GM19025 (cell line): ENCODE results near the gene KCNQ5.
"Not testable (repeated sequence)": the region's sequence is repeated elsewhere in the genome, so short reads cannot be mapped to it uniquely, and the experiment has no call there.

Experiments
- ATAC-seq: cut with Tn5 transposase; IDR thresholded peaks from one replicate; pipeline ENCODE4 v1.9.1; 2021; ENCODE audit warnings: mild to moderate bottlenecking, low read depth, moderate library complexity; ENCODE audit not compliant: unreplicated experiment

Gene KCNQ5

DNA sequence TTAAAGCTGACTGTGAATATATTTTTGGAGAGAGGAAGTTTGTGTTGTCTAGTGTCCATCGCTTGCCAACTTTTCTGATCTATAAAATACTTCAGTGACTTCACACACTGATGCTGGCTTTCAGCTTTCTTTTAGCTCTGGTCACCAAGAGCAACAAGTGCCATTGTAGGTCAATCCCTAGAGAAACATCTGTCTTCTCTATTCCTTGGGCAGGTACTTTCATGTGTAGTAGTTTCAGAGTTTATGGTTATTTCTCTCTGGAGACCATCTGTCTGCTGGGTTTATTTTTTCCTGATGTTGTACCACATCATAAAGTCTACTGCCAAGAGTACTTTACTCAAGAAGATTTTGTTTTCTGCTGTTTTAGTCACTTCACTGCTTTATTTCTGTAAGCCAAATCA lies 353.5 kb downstream of the KCNQ5 start:
- ATAC-seq: no peak

DNA sequence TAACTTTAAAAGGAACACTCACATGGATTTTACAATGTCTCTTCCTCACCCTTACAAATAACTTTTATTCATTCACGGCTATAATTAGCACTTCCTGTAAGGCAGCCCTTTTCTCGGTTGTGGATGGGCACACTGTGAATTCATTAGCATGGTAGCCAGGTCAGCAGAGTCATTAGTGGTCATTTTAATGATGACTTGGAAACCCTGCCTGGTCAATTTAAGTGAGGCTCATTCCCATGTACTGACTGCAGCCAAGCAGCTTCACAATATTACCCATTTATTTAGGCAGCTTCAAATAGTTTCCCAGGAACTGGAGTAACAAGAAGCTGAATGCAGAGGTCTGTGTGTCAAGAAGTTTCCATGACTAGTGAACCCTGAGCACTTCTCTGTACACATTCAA lies 354.6 kb downstream of the KCNQ5 start:
- ATAC-seq: no peak

DNA sequence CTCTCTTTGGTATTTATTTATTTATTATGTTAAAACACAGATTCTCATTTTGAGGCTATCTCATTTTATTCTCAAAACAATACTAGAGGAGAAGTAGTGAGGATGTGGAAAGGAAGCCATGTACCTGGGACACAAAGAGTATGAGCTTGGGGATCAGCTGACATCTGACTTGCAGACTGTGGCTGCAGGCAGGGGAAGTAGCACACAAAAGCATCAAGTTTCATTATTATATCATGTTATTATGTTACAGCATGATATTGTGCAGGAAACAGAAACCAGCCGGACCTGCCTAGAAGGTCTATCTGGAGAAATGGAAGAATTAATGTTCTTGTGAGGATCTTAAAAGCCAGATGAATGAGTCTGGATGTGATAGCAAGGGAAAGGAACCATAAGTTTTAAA lies 355.2 kb downstream of the KCNQ5 start:
- ATAC-seq: no peak

DNA sequence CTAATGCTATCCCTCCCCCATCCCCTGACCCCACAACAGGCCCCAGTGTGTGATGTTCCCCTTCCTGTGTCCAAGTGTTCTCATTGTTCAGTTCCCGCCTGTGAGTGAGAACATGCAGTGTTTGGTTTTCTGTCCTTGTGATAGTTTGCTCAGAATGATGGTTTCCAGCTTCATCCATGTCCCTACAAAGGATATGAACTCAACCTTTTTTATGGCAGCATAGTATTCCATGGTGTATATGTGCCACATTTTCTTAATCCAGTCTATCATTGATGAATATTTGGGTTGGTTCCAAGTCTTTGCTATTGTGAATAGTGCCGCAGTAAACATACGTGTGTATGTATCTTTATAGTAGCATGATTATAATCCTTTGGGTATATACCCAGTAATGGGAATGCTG lies 356.9 kb downstream of the KCNQ5 start:
- ATAC-seq: not testable (repeated sequence)

DNA sequence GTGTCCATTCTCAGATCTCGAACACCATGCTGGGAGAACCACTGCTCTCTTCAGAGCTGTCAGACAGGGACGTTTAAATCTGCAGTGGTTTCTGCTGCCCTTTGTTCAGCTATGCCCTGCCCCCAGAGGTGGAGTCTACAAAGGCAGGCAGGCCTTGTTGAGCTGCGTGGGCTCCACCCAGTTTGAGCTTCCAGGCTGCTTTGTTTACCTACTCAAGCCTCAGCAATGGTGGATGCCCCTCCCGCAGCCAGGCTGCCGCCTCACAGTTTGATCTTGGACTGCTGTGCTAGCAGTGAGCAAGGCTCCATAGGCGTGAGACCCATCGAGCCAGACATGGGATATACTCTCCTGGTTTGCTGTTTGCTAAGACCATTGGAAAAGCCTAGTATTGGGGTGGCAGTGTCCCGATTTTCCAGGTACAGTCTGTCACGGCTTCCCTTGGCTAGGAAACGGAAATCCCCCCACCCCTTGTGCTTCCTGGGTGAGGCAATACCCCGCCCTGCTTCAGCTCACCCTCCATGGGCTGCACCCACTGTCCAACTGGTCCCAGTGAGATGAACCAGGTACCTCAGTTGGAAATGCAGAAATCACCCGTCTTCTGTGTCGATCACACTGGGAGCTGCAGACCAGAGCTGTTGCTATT lies 362.4 kb downstream of the KCNQ5 start:
- ATAC-seq: not testable (repeated sequence)

DNA sequence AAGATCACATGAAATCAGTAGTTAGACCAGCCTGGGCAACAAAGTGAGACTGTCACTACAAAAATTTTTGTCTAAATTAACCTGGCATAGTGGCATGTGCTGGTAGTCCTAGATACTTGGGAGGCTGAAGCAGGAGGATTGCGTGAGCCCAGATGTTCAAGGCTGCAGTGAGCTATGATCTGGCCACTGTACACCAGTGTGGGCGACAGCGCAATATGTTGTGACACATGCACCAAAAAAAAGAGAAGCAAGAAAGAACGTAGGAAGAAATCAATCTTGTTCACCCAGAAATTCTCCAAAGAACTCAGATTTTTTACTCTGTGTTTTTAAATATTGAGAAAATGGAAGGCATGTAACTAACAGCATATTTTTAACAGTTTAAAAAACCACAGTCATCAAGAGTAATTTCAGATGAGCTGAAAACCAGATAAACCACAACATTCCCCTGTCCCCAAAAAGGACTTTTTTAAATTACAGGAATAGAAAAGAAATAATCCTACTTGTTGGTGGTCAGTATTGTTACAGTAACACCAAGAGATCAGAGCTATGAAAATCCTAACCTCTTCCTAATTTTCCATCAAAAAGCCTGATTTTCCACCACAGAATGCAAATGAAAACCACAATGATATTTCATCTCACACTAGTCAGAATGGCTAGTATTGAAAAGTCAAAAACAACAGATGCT lies 363.3 kb downstream of the KCNQ5 start:
- ATAC-seq: no peak

DNA sequence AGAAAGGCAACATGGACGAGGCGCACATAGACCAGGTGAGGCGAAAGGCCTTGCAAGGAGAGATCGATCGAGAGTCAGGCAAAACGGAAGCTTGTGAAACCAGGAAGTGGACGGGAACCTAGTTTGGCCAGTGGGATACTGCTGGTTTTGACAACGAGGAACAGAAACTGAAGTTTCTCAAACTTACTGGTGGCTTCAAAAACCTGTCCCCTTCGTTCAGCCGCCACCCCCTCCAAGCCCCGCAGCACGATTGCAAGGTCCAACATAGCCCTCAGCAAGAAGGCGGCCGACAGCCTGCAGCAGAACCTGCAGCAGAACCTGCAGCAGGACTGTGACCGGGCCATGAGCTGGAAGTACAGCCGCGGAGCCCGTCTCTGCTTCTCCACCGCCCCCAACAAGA lies 365.4 kb downstream of the KCNQ5 start:
- no peak for ATAC-seq

DNA sequence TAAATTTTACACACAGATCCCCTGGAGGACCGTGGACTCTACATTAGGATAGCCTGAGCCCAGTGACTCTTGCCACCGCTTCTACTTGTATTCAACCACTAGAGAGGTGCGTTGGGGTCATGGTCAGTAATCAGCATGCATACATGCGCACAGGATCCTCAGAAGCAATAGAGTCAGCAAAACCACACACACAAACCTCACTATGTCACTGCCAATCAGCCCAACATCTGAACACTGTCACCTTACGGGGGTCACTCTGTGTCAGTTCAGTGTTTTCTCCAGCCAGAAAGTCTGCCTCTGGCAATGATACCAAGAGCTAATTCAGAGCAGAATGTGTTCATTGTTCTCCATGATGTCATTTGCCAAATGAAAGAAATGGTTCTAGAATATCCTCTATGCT lies 378.1 kb downstream of the KCNQ5 start:
- ATAC-seq: no peak

DNA sequence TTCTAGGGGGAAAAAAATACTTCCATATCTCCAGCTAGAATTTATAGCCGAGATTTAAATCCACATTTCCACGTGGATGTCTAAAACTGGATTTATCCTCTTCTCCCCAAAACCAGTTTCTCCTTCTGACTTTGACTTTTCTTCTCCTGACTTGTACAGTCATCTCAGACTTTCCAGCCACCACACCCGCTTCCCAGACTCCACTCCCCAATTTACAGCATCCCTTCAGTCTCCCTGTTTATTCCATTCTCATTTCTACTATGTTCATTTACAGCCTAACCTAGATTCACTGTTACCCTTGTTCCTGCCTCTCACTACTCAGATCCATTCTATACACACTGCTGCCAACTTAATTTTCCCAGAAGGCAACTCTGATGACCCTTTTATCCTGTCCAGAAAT lies 378.6 kb downstream of the KCNQ5 start:
- no peak for ATAC-seq

DNA sequence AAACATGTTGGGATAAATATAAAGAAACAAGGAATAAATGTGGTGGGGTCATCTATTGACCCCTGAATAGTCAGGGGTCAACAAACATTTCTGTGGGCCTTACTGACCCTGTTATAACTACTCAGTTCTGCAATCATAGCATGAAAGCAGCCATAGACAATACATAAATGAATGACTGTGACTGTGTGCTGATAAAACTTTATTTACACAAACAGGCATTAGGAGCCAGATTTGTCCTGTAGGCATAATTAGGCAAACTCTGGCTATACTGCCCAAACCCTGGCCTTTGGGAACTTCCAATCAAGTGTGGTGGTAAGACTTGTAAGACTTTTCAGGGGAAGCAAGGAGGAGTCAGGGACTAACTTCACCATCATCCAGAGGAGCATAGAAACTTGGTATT lies 380.7 kb downstream of the KCNQ5 start:
- ATAC-seq: no peak

DNA sequence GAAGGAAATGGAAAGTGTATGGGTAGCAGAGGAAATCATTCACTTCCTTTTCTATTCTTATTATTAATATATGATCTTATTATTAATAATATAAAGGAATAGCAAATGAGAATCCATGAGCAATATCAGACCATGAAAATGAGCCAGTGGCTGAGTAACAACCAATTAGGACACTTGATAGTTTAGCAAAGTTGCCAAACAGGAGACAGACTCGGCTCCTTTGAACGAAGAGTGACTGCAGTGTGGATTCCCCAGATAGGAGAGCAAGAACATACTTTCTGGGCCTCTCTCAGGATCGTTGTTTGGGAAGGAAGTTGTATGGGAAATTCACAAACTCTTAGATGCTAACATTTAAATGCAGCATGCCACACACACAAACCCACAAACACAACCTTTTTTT lies 381.4 kb downstream of the KCNQ5 start:
- ATAC-seq: no peak

DNA sequence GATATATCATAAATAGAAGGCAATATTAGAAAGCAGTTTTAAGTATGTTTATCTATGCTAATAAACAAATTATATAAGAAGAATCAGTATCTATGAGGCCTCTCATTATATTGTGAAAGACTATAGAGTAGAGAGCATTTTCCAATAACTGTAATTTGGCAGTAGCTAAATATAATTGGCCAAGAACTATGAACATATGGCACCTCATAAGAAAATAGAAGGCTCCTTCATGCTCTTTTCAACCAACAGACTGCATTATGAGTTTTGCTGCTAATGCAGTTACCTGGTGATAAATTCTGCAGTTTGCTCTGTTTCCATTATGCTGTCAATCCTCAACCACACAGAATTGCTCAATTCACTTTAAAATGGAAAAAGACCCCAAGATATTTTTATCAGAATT lies 382.4 kb downstream of the KCNQ5 start:
- no peak for ATAC-seq

DNA sequence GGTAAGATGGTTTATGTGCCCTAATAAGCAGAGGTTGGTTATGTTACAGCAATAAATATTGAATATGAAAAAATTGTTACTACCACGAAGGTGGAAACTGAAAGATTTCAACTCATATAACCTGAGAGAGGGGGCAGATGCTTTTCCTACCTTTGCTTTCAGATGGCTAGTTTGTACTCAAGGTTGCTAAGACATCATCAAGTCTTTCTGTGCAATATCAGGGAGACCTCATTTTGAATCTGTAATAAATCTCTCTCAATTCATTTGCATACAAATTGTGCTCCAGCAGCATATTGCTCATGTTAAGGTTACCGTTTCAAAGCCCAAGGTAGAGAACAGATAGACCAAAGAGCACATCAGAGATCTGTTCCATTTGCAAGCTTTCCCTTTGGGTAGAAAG lies 383.0 kb downstream of the KCNQ5 start:
- ATAC-seq: no peak

DNA sequence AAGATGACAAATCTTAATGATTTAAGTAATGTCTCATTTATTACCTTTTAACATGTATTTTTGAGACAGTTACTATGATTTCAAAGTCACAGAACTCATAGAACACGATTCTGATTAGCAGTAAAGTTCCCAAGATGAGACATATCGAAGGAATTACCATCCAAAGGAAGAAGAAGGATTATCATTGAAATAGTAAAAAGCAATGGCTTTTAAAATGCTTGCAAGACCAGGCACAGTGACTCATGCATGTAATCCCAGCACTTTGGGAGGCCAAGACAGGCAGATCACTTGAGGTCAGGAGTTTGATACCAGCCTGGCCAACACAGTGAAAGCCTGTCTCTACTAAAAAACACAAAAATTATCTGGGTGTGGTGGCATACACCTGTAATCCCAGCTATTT lies 384.3 kb downstream of the KCNQ5 start:
- ATAC-seq: no peak

DNA sequence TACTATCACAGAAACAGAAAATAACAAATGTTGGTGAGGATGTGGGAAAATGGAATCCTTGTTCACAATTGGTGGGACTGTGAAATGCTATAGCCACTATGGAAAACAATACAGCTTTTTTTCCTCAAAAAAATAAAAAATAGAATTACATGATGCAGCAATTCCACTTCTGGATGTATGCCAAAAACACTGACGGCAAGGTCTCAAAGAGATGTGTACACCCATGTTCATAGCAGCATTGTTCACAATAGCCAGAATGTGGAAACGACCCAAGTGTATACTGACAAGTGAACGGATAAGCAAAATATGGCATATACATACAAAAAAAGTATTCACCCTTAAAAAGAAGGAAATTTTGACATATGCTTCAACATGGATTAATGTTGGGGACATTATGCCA lies 390.1 kb downstream of the KCNQ5 start:
- no peak for ATAC-seq

DNA sequence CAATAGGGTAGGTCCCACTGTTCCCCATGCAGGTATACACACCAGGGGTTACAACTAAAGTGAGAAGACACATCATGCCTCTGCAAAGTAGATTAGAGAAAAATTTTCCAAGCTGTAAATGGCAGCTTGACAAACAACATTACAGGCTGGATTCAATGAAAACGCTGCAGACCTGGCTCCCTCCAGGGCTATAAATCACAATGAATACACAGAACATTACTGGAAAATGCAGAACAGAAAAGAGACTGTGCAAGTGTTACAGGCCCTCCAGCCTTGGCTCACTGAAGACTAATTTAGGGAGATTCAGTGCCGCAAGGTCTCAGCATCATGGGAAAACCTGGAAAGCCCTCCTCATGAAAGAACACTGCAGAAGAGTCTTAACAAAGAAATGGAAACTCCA lies 395.6 kb downstream of the KCNQ5 start:
- ATAC-seq: no peak

DNA sequence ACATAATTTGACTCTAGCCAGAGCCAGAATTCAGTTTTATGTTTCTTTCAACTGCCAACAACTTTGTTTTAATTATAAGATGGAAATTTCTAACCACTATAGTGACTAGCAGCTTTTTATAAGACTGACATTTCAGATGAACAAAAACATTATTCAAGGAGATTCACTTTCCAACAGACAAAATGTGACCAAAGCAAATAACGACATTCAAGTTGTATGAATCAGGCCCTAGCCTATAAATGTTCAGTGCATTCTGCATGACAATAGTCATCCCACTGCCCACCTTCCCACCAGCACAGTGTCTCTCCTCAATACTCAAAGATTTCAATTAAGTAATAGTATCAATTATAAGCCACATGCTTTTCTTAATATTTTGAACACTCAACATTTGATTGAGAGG lies 402.7 kb downstream of the KCNQ5 start:
- no peak for ATAC-seq

DNA sequence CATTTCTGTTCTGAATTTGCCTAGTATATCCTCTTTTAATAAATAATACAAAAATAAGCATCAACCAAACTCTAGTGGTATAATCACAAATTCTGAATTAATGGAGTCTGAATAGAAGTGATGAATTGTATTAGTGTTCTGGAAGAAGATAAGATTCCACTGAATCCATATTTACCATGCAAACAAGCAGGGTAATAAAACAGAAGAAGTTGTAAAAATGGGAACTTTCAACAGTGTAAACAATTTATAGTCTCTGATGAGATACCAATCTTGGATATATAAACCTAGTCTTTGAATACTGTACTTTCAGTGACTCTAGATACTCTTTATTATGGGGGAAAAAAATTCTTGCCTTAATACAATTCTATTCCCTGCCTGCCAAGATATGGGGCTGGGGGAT lies 405.8 kb downstream of the KCNQ5 start:
- no peak for ATAC-seq

DNA sequence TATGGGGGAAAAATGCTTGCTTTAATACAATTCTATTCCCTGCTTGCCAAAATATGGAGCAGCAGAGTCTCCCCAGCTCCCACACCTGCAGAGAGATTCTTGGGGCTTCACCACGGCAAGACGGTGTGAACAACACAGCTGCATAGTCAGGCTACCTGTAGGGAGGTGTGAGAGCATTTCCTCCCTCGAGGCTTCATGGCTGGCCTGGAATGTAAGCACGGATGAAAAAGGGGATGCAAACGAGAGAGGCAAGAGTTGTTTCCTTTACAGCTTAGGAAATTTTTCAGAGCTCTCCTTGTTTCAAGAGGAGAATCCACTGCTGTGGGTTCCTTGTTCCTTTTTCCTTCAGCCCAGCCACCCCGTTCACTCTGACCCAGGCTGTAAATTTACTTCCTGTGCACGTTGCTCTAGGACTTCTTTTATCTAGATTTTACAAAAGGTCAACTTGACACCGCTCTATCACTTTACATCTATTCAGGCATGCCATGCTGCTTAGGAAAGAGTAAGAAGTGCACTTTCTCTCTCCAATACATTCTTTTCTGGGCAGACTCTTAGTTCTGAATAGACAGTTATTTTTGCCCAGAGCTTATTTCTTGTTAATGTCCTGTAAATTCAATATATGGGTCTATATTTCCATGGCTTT lies 406.4 kb downstream of the KCNQ5 start:
- no peak for ATAC-seq

DNA sequence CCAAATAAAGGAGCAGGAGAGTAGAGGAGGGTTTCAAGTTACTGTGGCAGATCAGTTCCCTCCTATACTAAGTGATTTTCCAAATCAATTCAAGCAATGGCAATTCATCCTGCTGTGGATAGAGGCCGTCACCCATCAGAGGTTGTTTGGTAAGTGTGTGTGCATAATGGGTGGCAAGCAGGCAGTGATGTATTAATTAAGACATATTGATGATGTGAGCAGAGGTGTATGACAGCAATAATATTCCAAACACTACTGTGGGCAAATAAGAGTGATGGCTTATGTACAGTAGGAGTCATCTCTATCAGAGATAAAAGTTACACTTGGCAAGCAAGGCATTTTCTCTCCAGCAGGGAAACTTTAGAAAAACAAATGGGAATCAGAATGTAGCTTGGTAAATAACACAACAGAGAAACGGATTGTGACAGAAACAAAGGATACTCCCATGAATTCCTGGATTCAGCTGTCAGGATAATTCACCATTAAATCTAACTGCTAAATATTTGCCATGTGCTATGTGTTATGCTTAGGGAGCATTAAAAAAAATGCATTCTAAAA lies 407.1 kb downstream of the KCNQ5 start:
- ATAC-seq: no peak

DNA sequence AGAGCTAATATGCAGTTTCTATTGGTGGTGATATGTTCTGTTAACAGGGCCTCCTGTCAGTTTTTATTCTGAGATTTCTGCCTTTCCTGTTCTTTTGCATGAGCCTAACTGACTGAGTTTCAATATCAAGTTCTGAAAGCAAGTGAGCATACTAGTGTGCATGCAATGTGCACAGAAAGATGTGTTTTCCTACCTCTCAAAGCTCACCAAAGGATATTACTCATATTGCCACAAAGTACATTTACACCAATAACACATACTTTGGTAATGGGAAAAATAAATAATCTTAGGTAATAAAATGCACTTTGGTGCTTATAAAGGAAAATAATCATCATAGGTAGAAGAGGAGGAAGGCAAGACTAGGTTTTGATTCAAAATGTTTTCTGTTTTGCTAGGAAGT lies 408.4 kb downstream of the KCNQ5 start:
- ATAC-seq: no peak
